Stomach (tissue), 4 donors: ENCODE results near the gene CRTAC1.

ENCODE experiments used
- CTCF ChIP-seq, 7 experiments: fragments of 450-650 bp in 4 of 7; fragments of 200-600 bp in 3 of 7; sonication (generic) in 3 of 7; IDR thresholded peaks; one replicate each; pipeline ENCODE4 v1.5.1; 2016 to 2019; ENCODE audit warnings: antibody characterized with exemption in 7 of 7, control low read depth in 2 of 7, mild to moderate bottlenecking in 1 of 7
- EP300 ChIP-seq: sonication (generic); formaldehyde crosslinking; IDR thresholded peaks from one replicate; pipeline ENCODE4 v1.6.1; 2017; ENCODE audit warnings: antibody characterized with exemption
- POLR2A ChIP-seq, 4 donors: fragments of 450-650 bp; IDR thresholded peaks; one replicate each; pipeline ENCODE4 v1.6.1; 2016; ENCODE audit warnings: antibody characterized with exemption in 4 of 4, control low read depth in 2 of 4, mild to moderate bottlenecking in 1 of 4, moderate library complexity in 1 of 4
- POLR2AphosphoS5 ChIP-seq, 3 donors: sonication (generic); formaldehyde crosslinking; IDR thresholded peaks; one replicate each; pipeline ENCODE4 v1.6.1; 2016; ENCODE audit warnings: antibody characterized with exemption in 3 of 3

- TF ChIP-seq CTCF (IDR thresholded peaks at IDR 0.05) (no peak), POLR2AphosphoS5 (IDR thresholded peaks at IDR 0.05) (no peak), POLR2A (IDR thresholded peaks at IDR 0.05) (no peak), EP300 (no peak)
These were observed 97.4 kb downstream of the CRTAC1 start for GRCh38 chr10:97932932-97933530.
